HG03469 (cell line): Measurements from ENCODE around the gene ACSF2.
"Not testable (repeated sequence)": the region's sequence is repeated elsewhere in the genome, so short reads cannot be mapped to it uniquely, and the experiment has no call there.

Source experiments
- ATAC-seq: cut with Tn5 transposase; IDR thresholded peaks from one replicate; pipeline ENCODE4 v1.9.1; 2021; ENCODE audit warnings: mild to moderate bottlenecking, moderate library complexity, moderate number of reproducible peaks; ENCODE audit not compliant: unreplicated experiment

The ACSF2 gene

DNA sequence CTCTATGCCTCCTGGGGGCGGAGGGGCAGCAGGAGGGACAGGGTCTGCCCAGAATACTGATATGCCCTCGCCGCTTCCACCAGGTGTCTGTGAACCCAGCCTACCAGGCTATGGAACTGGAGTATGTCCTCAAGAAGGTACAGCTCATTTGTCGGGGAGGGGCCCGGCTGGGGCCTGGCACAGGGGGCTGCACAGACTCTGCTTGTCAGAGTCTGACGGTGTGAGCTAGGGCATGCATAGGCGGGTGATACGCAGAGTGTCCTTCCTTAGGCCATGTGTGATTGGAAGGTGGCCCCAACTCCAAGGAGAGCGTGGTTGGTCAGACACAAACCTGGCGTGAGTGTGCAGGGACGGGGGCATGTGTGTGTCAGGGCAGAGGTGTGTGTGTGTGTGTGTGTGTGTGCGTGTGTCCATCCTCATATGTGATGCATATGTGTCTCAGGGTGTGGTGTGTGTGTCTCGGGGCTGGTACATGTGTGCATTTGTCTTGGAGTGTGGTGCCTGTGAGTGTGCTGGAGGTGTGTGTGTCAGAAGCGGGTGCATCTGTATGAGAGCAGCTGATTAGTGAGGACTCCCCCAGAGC is 35.6 kb downstream of the ACSF2 start:
- ATAC-seq = no peak

DNA sequence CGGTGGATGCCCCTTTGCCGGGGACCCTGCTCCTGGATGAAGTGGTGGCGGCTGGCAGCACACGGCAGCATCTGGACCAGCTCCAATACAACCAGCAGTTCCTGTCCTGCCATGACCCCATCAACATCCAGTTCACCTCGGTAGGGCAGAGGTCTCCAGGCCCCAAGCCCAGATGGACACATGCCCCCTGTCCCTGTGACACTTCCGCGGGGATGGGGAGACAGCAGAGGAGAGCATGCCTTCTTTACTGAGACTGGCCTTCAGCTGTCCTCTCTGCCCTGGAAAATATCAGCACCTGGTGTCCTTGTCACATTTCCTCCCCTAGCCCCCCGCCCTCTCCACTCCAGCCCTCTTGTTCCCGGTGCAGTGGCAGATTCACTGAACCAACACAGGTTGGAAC is 36.4 kb downstream of the ACSF2 start:
- no peak for ATAC-seq

DNA sequence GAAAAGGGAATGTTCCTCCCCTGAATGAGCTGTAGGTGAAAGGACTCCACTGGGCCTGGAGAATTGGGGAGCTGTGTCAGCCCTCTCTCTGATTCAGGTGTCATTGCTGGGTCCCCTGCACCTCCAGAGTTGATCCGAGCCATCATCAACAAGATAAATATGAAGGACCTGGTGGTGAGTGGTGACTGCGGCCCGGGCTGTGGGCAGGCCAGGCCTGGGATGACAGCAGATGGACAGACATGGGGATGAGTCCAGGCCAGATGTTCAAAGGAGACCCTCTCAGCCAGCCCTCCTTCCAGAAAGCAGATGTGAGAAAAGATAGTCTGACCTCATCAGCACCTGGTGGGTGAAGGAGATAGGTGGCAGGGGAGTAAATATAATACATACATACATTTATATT is 38.1 kb downstream of the ACSF2 start:
- no peak for ATAC-seq

DNA sequence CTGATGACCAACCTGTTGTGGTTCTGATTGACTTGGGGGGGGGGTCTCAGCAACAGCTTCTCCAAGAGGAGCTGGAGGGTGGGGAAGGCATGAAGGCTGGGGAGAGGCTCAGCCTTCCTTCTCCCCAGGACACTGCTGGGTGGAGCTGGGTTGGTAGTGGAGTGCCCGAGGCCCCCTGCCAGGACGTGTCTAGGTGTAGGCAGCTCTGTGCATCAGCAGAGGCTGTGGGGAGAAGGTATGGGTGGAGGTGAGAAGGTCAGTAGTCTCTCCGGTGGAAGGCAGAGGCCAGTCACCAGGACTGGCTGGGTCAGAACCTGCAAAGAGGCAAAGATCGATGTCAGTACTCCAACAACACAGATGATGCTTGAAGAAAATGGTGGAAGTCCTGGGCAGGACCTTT is 38.7 kb downstream of the ACSF2 start:
- no peak for ATAC-seq

DNA sequence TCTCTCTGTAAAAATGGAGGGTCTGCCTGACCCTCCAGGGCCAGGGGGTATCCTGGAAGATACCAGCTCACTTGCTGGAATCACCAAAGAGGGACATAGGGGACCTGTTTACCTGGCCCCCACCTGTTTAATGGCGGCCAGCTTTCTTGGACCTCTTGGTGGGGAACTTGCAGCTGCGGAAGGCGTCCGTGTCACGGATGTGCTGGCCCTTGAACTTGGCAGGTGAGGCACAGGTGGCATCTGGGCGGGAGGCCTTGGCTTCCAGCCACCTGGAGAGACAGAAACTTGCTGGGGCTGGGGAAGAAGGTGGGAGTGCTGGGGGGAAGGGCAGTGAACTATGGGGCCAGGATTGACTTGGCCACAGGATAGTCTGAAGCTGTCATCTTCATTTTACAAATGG is 39.2 kb downstream of the ACSF2 start:
- no peak for ATAC-seq

DNA sequence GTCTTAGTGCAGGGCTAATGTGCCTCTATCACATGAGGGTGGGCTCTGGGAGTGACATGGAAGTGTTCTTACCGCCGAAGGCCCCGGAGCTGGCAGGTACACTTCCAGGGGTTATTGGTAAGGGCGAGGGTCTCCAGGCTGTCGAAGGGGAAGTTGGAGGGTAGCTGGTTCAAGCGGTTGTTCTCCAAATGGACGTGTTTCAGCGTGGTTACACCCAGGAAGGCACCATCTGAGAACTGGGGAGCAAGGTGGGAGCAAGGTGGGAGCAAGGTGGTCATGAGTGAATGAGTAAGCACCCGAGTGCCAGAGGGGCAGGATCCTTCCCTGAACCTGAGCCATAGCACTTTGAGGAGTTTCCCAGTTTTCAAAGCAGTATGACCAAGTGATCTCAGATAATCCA is 39.6 kb downstream of the ACSF2 start:
- no peak for ATAC-seq

DNA sequence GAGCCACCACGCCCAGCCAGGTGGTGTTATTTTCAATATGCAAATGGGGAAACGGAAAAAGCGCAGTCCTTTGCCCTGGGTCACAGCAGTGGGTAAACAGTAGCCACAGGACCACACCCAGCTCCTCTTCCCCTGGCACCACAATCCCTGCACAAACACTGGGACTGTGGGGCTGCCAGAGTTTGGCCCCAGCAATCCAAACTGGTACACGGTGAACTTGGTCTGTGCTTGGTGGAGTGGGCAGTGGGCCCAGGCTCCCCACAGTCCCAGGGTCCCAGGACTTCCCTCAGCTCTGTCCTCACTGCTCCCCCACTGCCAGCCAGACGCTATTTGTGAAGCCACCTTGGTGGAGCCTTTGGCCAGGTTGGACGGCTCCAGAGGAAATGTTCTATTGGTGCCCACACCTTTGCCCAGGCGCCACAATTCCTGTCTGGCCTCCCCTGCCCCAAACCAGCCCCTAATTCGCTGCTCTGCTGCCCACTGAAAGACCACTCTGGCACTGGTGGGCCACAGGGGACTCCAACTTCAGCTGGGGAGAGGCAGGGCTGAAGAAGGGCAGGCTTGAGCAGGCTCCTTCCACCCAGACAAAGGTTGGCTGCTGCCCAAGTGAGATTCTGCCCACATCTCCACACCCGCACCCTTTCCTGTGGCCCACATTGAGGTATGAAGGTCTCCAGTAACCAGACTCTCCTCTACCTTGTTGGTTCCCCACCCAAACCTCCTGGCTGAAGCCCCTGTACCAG is 40.5 kb downstream of the ACSF2 start:
- ATAC-seq = no peak

DNA sequence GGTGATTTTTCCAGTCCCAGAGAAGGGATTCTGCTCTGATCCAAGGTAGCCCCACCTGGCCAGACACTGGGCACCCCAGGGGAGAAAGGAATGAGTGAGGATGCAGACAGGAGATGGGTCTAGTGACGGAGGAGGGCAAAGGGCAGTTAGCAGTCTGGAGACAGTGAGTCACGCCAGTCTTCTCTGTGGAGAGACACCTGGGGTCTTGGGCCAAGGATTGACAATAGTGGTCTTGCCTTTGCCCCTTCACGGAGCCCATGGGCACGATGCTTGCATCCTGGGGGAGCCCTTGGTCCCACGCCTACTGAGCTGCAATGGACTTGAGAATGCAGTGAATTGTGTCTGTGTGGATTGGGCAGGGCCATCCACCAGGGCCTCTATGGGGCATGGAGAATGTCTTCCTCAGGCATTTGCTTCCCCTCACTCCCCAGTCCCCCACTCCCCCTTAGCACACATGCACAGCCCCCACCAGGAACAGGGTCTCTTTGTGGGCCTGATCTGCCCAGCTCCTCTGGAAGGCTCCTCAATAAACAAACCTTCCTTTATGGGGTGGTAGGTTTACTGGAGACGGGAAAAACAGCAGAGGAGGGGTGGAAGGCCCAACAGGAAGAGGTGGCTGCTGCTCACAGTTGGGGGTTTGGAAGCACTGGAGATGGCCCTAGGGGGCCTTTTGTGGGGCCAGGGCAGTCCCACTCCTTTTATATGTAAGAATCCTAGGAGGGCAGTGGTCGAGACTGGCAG is 41.3 kb downstream of the ACSF2 start:
- no peak for ATAC-seq

DNA sequence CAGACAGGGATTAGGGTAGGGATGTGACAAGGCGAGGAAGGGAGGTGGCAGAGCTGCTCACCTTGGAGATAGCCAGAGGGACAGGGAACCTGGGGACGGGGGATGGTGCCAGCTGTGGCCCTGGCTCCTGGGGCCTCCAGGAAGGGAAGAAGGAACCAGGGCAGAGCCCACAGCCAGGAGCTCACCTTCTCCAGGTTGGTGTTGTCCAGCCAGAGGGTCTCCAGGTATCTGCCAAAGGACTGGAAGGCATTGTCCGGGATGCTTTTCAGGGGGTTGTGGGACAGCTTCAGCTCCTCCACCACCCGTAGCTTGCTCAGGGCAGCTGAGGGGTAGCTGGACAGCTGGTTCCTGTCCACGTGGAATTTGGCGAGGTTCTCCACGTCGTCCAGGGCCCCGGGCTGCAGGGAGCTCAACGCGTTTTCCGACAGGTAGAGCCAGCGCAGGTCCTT is 41.9 kb downstream of the ACSF2 start:
- no peak for ATAC-seq

DNA sequence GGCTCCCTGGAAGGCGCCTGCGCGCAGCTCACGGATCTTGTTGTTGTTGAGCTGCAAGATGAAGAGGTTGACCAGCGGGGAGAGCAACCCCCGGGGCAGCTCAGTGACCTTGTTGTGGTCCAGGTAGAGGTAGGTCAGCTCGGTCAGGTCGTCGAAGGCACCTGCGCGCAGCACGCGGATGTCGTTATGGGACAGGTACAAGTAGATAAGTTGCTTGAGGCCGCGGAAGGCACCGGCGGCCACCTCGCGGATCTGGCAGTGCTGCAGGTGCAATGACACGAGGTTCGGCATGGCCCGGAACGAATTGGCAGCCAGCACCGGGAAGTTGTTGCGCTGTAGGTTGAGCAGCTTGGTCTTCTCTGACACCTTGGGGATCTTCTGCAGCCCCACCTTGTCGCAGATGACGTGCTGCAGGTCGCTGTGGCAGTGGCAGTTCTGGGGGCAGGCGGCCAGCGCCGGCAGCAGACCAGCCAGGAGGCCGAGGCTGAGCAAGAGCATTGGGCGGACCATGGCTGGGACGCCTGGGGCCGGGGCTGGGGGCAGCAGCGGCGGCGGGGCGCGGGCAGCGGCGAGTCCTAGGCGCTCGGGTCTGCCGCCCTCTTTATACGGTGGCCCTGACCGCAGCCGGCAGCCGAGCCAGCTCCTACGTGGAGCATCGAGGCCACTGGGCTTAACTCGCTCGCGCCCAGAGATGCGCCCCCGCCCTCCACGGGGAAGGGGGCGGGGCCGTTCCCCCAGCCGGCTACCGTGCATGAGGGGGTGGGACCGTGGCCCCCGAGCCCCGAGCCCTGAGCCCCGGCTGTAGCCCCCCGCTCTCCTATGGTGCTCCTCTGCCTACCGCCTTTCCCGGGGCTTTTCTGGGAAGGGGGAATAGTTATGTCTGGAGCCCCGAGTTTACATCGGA is 42.5 kb downstream of the ACSF2 start, which contains the start of gene CHAD:
CHAD (minus strand) TSS at position 577 of the 904 bp plus-strand sequence; CDS start at position 510, 67 bp downstream.
- ATAC-seq = no peak

DNA sequence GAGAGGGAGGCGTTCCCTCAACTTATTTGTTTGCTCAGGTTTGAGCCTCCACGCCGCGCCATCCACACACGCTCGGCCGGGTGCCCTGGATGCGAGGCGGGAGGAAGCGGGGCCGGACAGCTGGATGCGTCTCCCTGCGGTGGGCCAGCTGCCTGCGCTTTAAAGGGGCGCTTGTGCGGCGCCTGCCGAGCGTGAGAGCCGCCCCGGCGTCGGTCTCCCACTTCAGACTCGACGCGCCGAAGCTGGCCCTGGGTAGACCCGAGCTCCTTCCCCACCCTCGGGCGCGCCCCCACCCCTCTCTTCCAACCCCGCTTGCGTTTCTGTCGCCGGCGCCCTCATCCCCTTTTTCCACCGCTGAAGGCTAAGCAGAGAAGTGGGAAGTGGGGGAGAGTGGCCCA is 43.2 kb downstream of the ACSF2 start:
- ATAC-seq = no peak

DNA sequence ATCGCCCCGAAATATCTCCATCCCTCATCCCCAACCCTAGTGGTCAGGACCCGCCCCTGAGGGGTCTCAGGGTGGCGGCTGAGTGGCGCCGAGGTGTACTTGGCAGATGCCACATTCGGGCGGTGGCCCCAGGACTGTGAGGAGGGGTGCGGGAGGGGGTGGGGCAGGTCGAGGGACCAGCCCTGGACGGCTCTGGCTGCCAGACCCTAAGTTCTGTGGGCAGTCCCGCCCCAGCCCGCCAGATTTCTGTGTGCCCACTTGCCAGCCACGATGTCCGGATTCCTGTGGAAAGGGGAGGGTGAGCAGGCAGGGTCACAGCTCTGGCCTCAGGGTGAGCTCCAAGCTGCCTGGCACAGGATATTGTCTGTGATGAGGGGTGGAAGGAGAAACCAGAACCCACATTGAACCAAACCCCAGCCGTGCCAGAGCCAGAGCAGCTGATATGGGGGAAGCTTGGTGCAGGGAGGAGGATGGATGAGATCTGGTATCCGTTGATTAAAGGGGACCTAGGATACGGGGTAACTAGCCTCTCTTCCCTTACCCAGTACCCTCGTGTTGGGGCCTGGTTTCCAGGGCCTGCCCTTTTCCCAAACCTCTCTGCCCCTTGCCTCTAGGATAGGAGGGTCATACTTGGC is 43.8 kb downstream of the ACSF2 start:
- ATAC-seq = no peak

DNA sequence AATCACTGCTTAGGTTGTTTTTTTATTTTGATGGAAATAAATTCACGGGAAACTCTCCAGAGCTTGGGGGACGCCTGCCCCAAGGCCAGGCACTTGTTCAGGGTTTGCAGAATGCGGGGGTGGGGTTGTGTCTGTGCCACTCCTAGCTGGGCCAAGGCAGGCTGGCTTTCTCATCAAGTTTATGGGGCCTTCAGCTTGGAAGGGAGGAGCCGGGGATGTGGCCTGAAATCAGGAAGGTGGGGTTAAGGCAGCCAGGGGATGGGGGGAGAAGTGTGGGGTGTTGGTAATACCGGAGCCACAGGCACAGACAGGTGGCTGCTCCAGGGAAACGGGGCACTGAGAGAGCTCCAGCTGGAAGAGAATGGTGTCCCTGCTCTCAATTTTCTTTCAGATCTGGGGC is 44.4 kb downstream of the ACSF2 start:
- no peak for ATAC-seq

DNA sequence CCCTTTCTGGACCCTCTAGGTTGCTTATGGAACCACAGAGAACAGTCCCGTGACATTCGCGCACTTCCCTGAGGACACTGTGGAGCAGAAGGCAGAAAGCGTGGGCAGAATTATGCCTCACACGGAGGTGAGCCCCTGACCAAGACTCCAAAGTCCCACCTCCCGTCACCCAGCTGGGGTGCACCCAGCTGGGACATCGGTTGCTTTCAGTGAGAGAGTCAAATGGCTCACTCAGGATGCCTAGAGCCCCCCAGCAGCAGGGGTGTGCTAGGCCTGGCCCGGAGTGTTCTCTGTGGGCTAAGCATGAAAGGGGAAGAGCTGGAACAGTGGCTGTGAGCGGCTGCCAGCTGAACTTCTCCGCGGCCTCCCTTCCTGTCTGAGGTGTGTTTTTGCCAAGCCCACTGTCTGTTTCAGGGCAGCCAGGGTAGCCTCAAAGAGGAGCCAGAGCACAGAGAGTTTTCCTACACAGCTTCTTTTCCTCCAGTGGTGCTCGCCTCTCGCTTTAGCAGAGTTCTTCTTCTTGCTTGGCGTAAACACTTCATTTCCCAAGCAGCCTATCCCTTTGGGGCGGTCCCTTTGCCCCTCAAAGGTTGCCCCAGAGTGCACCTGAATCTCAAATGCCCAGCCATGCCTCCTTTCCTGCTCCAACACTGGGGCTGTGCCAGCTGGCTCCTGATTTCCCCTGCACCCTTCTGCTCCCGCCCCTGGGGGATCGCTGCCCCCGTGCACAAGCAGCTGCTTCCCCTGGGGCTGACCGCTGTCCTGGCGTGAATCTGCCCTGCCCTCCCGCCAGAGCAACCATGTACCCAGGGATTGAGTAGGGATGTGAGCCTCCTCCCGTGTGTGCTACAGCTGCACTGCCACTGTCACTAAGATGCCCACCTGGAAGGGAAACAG is 45.2 kb downstream of the ACSF2 start:
- ATAC-seq = no peak

DNA sequence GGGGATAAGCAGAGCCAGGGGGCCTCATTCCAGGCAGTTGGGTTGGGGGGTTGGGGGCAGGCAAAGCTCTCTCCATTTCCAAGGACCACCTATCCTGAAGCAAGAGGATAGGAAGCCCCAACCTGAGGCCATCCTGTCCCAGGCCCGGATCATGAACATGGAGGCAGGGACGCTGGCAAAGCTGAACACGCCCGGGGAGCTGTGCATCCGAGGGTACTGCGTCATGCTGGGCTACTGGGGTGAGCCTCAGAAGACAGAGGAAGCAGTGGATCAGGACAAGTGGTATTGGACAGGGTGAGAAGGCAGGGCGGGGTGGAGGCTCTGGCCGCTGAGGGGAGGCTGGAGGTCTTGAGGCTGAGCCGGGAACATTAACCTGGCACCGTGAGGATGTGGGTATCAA is 46.3 kb downstream of the ACSF2 start:
- ATAC-seq = no peak

DNA sequence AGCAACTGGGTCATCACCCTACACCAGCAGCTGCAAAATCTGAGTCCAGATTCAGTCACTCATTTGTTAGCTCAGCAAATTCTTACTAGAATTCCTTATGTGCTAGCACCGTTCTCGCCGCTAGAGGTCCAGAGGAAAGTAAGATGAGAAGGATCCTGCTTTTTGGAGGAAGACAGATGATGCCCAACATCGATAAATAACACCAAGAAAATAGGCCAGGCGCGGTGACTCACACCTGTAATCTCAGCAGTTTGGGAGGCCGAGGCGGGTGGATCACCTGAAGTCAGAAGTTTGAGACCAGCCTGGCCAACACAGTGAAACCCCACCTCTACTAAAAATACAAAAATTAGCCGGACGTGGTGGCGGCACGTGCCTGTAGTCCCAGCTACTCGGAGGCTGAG is 46.7 kb downstream of the ACSF2 start:
- not testable (repeated sequence) for ATAC-seq

DNA sequence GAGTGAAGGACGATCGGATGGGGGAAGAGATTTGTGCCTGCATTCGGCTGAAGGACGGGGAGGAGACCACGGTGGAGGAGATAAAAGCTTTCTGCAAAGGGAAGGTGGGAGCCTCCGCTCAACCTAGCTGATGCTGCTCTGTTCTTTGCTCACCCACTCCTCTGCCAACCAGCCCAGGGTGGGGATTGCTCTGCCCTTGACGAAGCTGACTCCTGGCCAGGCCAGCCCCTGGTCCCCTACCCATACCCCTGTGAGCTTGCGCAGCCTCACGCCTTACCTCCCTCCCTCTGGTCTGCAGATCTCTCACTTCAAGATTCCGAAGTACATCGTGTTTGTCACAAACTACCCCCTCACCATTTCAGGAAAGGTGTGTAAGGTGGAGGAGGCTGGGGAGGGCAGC is 47.9 kb downstream of the ACSF2 start:
- no peak for ATAC-seq

DNA sequence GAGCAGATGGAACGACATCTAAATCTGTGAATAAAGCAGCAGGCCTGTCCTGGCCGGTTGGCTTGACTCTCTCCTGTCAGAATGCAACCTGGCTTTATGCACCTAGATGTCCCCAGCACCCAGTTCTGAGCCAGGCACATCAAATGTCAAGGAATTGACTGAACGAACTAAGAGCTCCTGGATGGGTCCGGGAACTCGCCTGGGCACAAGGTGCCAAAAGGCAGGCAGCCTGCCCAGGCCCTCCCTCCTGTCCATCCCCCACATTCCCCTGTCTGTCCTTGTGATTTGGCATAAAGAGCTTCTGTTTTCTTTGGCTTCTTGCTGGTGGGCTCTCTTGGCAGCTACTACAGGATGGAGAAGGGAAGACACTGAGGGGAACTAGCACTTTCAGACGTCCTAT is 48.5 kb downstream of the ACSF2 start:
- no peak for ATAC-seq

DNA sequence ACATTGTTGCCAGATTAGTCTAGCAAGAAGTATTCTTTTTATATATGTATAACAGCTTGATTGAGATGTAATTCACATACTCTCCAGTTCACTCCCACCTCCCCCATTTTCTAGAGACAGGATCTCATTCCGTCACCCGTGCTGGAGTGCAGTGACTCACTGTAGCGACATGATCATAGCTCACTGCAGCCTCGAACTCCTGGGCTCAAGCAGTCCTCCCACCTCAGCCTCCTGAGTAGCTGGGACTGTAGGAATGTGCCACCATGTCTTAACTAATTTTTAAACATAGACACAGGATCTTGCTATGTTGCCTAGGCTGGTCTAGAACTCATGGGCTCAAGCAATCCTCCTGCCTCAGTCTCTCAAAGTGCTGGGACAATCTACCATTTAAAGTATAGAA is 49.3 kb downstream of the ACSF2 start:
- ATAC-seq = no peak
